Omental fat pad (tissue), 4 donors: Measurements from ENCODE around the gene CRLF3. TPM values are rescaled to one million over a fixed set of nuclear protein-coding genes. Genes with fewer than 3 reads are reported as not detected.

Experiments
- ATAC-seq: fragments of 150-250 bp; one replicate; pipeline ENCODE4 v1.9.1; 2016; ENCODE audit warnings: mild to moderate bottlenecking, moderate library complexity; ENCODE audit not compliant: low FRiP score
- DNase-seq: peaks from one replicate; pipeline ENCODE4 v3.0.0-alpha.2; 2019; ENCODE audit warnings: low spot score
- CTCF ChIP-seq, 3 donors: fragments of 450-650 bp; IDR thresholded peaks; one replicate each; pipeline ENCODE4 v1.5.1; 2016 to 2017; ENCODE audit warnings: antibody characterized with exemption in 3 of 3, mild to moderate bottlenecking in 3 of 3, moderate library complexity in 2 of 3
- total RNA-seq, 4 donors: library from RNA; depleted of rRNA; stranded (reverse); fragments of >200 nt; gene quantifications; one replicate each; pipeline ENCODE4 v1.1.0, GENCODE V29; 2016

The CRLF3 gene
- total RNA-seq, 4 donors from 2014 or later: 11.4 to 22.7 (median 17.1) TPM

DNA sequence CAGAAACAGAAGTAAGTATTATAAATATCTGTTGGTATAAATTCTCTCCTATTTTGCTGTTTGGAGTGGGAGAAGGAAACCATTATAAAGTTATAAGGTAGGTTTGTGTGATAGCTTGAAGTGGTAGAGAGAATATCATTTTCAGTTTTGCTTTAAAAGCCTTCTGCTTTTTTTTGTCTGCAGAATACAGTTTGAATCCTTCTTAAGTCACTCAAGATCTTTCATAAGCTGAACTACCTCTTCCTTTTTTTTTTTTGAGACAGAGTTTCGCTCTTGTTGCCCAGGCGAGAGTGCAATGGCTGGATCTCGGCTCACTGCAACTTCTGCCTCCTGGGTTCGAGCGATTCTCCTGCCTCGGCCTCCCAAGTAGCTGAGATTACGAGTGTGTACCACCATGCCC lies 16.3 kb upstream of the CRLF3 start:
- no peak for TF ChIP-seq CTCF (IDR thresholded peaks at IDR 0.05)
- no peak for DNase-seq
- ATAC-seq: no peak

DNA sequence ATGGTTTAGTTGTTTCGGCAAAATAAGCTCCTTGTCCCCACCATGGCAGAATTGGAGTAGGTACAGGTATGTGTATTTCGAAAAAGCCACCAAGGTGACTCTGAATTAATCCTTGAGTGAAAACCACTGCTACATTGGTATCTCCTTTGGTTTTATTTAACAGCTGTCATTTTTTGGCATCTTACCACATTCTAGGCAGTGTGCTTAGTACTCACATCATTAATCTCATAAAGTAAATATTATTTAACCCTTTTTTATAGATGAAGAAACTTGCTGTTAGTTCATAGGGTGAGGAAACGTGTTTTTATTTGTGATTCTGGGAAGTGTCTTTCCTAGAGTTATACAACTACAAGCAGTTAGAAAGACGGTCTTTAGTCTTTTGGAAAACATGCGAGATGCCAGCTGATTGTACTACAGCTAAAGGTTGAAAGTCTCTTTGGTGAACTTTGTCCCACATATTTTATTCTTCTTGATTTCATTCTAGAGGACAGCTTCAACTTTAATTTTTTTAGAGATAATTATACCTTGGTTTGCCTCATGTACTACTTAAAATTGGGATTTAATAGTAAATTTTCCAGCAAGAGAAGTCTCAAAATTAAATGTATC lies 13.8 kb upstream of the CRLF3 start:
- no peak for ATAC-seq
- no peak for TF ChIP-seq CTCF (IDR thresholded peaks at IDR 0.05)
- no peak for DNase-seq

DNA sequence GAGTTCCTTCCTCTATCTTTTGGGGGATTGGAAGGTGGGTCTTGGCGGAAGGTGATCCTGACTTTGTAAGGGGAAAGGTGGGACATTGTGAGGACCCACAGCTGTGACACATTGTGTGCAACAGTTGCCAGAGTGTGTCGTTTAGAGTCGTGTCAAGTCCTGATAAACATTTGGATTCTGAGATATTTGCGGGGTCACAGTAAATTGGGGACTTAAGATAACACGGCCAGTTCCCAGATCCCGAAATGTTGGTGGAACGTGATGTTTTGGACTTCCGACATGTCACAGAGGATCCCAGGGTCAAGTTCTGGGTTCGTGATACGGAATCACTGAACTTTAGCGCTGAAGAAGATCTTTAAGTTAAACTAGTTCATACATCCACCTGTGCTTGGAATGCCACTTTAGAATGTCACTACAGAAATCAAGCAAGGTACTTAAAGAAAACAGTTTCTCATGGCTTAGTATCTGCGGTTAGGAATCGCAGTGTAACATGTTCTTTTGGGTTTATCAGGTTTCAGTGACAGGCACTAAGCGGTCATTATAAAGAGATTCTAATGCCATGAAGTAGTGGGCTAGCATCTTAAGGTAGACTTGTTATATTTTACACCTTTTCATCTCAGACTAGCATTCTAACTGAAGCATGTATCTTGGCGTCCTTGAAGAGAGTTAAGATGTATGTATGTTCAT lies 8.1 kb upstream of the CRLF3 start:
- ATAC-seq (peak; percentile 9), DNase-seq (no peak)
- no peak for TF ChIP-seq CTCF (IDR thresholded peaks at IDR 0.05)

DNA sequence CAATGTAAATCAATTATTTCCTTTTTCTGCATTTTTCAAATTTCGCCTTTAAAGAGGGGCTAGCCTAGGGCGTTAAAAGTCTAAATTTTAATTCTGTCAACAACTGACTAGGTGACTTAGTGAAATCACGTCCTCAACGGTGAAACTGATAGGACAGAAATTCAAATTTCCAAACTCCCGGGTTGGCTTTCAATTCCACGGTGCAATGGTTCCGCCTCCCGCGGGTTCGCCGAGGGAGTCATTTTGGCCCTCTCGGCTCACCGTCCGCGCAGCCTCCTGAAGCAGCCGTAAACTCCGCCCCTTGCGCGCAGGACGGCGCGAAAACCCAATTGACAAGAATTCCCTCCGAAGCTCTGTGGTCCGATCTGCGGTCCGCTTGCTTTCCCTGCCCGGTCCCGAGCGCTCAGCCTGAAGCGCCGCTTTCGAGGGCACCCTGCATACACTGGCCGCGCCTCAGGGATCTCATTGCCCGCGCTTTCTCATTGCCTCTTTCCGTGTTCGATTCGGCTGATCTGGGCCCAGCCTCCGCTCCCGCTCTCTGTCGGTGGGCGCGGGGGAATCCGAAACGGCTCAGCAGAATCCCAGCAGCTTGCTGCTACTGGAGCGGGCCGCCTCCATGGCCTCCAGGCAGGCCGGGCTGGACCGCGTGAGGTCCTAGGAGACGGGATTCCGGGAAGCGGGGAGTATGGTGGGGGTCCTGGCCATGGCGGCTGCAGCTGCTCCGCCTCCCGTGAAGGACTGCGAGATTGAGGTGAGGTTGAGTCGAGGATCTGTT lies 7.4 kb upstream of the CRLF3 start, which contains the start of gene ATAD5:
Gene ATAD5, plus strand, starts transcription at position 304 of the 775 bp plus-strand sequence. Its CDS starts 382 bp downstream, at position 686.
- DNase-seq: peak; percentile 80
- peak; percentile 94 for ATAC-seq
- TF ChIP-seq CTCF (IDR thresholded peaks at IDR 0.05): no peak

GRCh38 chr17:30831257-30831656 lies 6.8 kb upstream of the CRLF3 start:
- DNase-seq (no peak), ATAC-seq (no peak)
- no peak for TF ChIP-seq CTCF (IDR thresholded peaks at IDR 0.05)

- no peak for ATAC-seq
- TF ChIP-seq CTCF (IDR thresholded peaks at IDR 0.05): no peak
- DNase-seq: no peak
Observed at GRCh38 chr17:30829022-30829421, 4.5 kb upstream of the CRLF3 start.
